Measurements from ENCODE around the gene LRRC15. TPM values are rescaled to one million over a fixed set of nuclear protein-coding genes. Genes with fewer than 3 reads are reported as not detected.

LRRC15 gene
- total RNA-seq, 1 experiment from 2014 or later: 0.07 TPM

DNA sequence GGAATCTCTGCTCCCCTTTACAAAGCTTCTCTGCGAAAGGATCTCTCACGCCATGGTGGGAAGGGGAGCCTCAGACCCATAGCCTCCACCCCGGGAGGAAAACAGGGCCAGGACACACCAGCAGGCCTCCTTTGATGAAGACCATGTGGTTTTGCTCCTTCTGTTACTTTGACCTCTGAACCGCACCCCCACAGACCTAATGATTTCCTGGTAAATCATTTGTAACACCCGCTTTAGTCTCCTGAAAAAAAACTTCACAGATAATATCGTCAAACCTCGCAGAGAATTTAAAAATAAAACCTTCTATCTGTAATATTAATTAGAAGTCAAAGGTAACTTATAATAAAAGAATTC lies 36.7 kb downstream of the LRRC15 start:
- DNase-seq (ENCODE audit: low spot score) (no peak), ATAC-seq (no peak)
- H3K4me1 Mint-ChIP-seq: peaks cover 38% of the 10 kb centered on the region
- ChIA-PET POLR2A (no interaction called here), CTCF (interaction anchor here (1.0 to 4.2 kb wide), 11 partner anchors 9 to 263 kb away, joined by 3 to 37 read pairs (median 5); partner anchors contain the start of genes CPN2 and GP5)
- H3K4me3 Mint-ChIP-seq: peak overlapping the region; percentile 69
- no peaks in the 10 kb centered on the region for H3K36me3 Mint-ChIP-seq
- no peak overlapping the region for H3K27ac Mint-ChIP-seq
- H3K9me3 Mint-ChIP-seq: no peaks in the 10 kb centered on the region
- TF ChIP-seq MXD4 (CRISPR knock-in tag; IDR thresholded peaks at IDR 0.05; ENCODE audit: borderline replicate concordance) (no peak), ZNF671 (CRISPR knock-in tag; IDR thresholded peaks at IDR 0.05) (no peak), JUN (CRISPR knock-in tag; IDR thresholded peaks at IDR 0.05) (no peak), ZNF396 (CRISPR knock-in tag; IDR thresholded peaks at IDR 0.05; ENCODE audit: borderline replicate concordance) (no peak), FOXK1 (CRISPR knock-in tag; IDR thresholded peaks at IDR 0.05) (no peak), CREM (CRISPR knock-in tag; IDR thresholded peaks at IDR 0.05) (no peak), NFATC4 (CRISPR knock-in tag; IDR thresholded peaks at IDR 0.05) (no peak), ATF1 (CRISPR knock-in tag; IDR thresholded peaks at IDR 0.05) (no peak), PRRX2 (CRISPR knock-in tag; IDR thresholded peaks at IDR 0.05) (no peak), SMAD4 (CRISPR knock-in tag; IDR thresholded peaks at IDR 0.05) (no peak), ZNF423 (CRISPR knock-in tag; IDR thresholded peaks at IDR 0.05) (no peak), FOXJ3 (CRISPR knock-in tag; IDR thresholded peaks at IDR 0.05; ENCODE audit: borderline replicate concordance) (no peak)
- TF ChIP-seq, protein P1, sequence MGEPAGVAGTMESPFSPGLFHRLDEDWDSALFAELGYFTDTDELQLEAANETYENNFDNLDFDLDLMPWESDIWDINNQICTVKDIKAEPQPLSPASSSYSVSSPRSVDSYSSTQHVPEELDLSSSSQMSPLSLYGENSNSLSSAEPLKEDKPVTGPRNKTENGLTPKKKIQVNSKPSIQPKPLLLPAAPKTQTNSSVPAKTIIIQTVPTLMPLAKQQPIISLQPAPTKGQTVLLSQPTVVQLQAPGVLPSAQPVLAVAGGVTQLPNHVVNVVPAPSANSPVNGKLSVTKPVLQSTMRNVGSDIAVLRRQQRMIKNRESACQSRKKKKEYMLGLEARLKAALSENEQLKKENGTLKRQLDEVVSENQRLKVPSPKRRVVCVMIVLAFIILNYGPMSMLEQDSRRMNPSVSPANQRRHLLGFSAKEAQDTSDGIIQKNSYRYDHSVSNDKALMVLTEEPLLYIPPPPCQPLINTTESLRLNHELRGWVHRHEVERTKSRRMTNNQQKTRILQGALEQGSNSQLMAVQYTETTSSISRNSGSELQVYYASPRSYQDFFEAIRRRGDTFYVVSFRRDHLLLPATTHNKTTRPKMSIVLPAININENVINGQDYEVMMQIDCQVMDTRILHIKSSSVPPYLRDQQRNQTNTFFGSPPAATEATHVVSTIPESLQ (CRISPR knock-in tag; IDR thresholded peaks at IDR 0.05): no peak
- TF ChIP-seq, protein P2, sequence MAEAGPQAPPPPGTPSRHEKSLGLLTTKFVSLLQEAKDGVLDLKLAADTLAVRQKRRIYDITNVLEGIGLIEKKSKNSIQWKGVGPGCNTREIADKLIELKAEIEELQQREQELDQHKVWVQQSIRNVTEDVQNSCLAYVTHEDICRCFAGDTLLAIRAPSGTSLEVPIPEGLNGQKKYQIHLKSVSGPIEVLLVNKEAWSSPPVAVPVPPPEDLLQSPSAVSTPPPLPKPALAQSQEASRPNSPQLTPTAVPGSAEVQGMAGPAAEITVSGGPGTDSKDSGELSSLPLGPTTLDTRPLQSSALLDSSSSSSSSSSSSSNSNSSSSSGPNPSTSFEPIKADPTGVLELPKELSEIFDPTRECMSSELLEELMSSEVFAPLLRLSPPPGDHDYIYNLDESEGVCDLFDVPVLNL (CRISPR knock-in tag; IDR thresholded peaks at IDR 0.05; ENCODE audit: borderline replicate concordance, low read depth): no peak
- TF ChIP-seq, protein P3, sequence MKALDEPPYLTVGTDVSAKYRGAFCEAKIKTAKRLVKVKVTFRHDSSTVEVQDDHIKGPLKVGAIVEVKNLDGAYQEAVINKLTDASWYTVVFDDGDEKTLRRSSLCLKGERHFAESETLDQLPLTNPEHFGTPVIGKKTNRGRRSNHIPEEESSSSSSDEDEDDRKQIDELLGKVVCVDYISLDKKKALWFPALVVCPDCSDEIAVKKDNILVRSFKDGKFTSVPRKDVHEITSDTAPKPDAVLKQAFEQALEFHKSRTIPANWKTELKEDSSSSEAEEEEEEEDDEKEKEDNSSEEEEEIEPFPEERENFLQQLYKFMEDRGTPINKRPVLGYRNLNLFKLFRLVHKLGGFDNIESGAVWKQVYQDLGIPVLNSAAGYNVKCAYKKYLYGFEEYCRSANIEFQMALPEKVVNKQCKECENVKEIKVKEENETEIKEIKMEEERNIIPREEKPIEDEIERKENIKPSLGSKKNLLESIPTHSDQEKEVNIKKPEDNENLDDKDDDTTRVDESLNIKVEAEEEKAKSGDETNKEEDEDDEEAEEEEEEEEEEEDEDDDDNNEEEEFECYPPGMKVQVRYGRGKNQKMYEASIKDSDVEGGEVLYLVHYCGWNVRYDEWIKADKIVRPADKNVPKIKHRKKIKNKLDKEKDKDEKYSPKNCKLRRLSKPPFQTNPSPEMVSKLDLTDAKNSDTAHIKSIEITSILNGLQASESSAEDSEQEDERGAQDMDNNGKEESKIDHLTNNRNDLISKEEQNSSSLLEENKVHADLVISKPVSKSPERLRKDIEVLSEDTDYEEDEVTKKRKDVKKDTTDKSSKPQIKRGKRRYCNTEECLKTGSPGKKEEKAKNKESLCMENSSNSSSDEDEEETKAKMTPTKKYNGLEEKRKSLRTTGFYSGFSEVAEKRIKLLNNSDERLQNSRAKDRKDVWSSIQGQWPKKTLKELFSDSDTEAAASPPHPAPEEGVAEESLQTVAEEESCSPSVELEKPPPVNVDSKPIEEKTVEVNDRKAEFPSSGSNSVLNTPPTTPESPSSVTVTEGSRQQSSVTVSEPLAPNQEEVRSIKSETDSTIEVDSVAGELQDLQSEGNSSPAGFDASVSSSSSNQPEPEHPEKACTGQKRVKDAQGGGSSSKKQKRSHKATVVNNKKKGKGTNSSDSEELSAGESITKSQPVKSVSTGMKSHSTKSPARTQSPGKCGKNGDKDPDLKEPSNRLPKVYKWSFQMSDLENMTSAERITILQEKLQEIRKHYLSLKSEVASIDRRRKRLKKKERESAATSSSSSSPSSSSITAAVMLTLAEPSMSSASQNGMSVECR (CRISPR knock-in tag; IDR thresholded peaks at IDR 0.05; ENCODE audit: borderline replicate concordance): no peak
- TF ChIP-seq, protein P4, sequence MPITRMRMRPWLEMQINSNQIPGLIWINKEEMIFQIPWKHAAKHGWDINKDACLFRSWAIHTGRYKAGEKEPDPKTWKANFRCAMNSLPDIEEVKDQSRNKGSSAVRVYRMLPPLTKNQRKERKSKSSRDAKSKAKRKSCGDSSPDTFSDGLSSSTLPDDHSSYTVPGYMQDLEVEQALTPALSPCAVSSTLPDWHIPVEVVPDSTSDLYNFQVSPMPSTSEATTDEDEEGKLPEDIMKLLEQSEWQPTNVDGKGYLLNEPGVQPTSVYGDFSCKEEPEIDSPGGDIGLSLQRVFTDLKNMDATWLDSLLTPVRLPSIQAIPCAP (CRISPR knock-in tag; IDR thresholded peaks at IDR 0.05): no peak
- TF ChIP-seq, protein P5, sequence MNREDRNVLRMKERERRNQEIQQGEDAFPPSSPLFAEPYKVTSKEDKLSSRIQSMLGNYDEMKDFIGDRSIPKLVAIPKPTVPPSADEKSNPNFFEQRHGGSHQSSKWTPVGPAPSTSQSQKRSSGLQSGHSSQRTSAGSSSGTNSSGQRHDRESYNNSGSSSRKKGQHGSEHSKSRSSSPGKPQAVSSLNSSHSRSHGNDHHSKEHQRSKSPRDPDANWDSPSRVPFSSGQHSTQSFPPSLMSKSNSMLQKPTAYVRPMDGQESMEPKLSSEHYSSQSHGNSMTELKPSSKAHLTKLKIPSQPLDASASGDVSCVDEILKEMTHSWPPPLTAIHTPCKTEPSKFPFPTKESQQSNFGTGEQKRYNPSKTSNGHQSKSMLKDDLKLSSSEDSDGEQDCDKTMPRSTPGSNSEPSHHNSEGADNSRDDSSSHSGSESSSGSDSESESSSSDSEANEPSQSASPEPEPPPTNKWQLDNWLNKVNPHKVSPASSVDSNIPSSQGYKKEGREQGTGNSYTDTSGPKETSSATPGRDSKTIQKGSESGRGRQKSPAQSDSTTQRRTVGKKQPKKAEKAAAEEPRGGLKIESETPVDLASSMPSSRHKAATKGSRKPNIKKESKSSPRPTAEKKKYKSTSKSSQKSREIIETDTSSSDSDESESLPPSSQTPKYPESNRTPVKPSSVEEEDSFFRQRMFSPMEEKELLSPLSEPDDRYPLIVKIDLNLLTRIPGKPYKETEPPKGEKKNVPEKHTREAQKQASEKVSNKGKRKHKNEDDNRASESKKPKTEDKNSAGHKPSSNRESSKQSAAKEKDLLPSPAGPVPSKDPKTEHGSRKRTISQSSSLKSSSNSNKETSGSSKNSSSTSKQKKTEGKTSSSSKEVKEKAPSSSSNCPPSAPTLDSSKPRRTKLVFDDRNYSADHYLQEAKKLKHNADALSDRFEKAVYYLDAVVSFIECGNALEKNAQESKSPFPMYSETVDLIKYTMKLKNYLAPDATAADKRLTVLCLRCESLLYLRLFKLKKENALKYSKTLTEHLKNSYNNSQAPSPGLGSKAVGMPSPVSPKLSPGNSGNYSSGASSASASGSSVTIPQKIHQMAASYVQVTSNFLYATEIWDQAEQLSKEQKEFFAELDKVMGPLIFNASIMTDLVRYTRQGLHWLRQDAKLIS (CRISPR knock-in tag; IDR thresholded peaks at IDR 0.05; ENCODE audit: borderline replicate concordance): no peak
- TF ChIP-seq, protein P6, sequence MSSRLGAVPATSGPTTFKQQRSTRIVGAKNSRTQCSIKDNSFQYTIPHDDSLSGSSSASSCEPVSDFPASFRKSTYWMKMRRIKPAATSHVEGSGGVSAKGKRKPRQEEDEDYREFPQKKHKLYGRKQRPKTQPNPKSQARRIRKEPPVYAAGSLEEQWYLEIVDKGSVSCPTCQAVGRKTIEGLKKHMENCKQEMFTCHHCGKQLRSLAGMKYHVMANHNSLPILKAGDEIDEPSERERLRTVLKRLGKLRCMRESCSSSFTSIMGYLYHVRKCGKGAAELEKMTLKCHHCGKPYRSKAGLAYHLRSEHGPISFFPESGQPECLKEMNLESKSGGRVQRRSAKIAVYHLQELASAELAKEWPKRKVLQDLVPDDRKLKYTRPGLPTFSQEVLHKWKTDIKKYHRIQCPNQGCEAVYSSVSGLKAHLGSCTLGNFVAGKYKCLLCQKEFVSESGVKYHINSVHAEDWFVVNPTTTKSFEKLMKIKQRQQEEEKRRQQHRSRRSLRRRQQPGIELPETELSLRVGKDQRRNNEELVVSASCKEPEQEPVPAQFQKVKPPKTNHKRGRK (CRISPR knock-in tag; IDR thresholded peaks at IDR 0.05; ENCODE audit: borderline replicate concordance): no peak
- TF ChIP-seq, protein P7, sequence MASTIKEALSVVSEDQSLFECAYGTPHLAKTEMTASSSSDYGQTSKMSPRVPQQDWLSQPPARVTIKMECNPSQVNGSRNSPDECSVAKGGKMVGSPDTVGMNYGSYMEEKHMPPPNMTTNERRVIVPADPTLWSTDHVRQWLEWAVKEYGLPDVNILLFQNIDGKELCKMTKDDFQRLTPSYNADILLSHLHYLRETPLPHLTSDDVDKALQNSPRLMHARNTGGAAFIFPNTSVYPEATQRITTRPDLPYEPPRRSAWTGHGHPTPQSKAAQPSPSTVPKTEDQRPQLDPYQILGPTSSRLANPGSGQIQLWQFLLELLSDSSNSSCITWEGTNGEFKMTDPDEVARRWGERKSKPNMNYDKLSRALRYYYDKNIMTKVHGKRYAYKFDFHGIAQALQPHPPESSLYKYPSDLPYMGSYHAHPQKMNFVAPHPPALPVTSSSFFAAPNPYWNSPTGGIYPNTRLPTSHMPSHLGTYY (CRISPR knock-in tag; IDR thresholded peaks at IDR 0.05): no peak
- H3K27me3 Mint-ChIP-seq (ENCODE audit: low read depth): peaks cover 34% of the 10 kb centered on the region

Measured in WTC11 (cell line).